K562 (cell line): ENCODE results near the gene ZFP36. TPM values are rescaled to one million over a fixed set of nuclear protein-coding genes. Genes with fewer than 3 reads are reported as not detected.

Source experiments
- C11orf30 ChIP-seq: fragments of 450-650 bp; IDR thresholded peaks from 2 replicates; pipeline ENCODE4 v1.6.1; 2016; ENCODE audit warnings: low read depth, mild to moderate bottlenecking
- CBFA2T3 ChIP-seq: fragments of 450-650 bp; IDR thresholded peaks from 2 replicates; pipeline ENCODE4 v1.6.1; 2017
- FUS ChIP-seq: fragments of 200-400 bp; formaldehyde crosslinking; optimal IDR thresholded peaks from 2 replicates; pipeline ENCODE3; 2017; ENCODE audit warnings: low read depth, low read length
- IRF2 ChIP-seq: sonication (generic); formaldehyde crosslinking; IDR thresholded peaks from 2 replicates; pipeline ENCODE4 v1.8.1; 2022; ENCODE audit warnings: mild to moderate bottlenecking, missing genetic modification reagents
- L3MBTL2 ChIP-seq: fragments of 450-650 bp; IDR thresholded peaks from 2 replicates; pipeline ENCODE4 v1.6.1; 2016; ENCODE audit warnings: mild to moderate bottlenecking, moderate library complexity
- MNT ChIP-seq, 2 experiments: fragments of 450-650 bp; conservative IDR thresholded peaks; 2 replicates each; pipeline ENCODE4 v1.6.1; 2017; ENCODE audit warnings: mild to moderate bottlenecking in 2 of 2, moderate library complexity in 2 of 2
- MTA2 ChIP-seq: fragments of 450-650 bp; IDR thresholded peaks from 2 replicates; pipeline ENCODE4 v1.6.1; 2016; ENCODE audit warnings: low read depth
- MTF1 ChIP-seq: fragments of 250-450 bp; sonication (Bioruptor Pico); IDR thresholded peaks from 2 replicates; pipeline ENCODE4 v1.9.0; 2021; ENCODE audit warnings: moderate library complexity, mild to moderate bottlenecking, inconsistent platforms, borderline replicate concordance
- MXI1 ChIP-seq: IDR thresholded peaks from 2 replicates; pipeline ENCODE4 v1.6.1; 2011; ENCODE audit warnings: low read depth, mild to moderate bottlenecking, improper control_type of control experiment, low read length
- PKNOX1 ChIP-seq: fragments of 450-650 bp; IDR thresholded peaks from 2 replicates; pipeline ENCODE4 v1.6.1; 2016
- PPARD ChIP-seq: fragments of 250-450 bp; sonication (Bioruptor Pico); IDR thresholded peaks from 2 replicates; pipeline ENCODE4 v1.8.0; 2022; ENCODE audit warnings: inconsistent platforms, mild to moderate bottlenecking, moderate library complexity
- PRDM10 ChIP-seq: fragments of 450-650 bp; IDR thresholded peaks from 2 replicates; pipeline ENCODE4 v1.6.1; 2018; ENCODE audit not compliant: partially characterized antibody
- USF2 ChIP-seq: sonication (generic); formaldehyde crosslinking; IDR thresholded peaks from 2 replicates; pipeline ENCODE4 v1.5.0; 2020; ENCODE audit warnings: missing genetic modification reagents
- ZBTB49 ChIP-seq: sonication (generic); formaldehyde crosslinking; IDR thresholded peaks from 2 replicates; pipeline ENCODE4 v1.8.0; 2022; ENCODE audit warnings: missing genetic modification reagents, mild to moderate bottlenecking, borderline replicate concordance
- ZNF217 ChIP-seq: sonication (generic); formaldehyde crosslinking; IDR thresholded peaks from 2 replicates; pipeline ENCODE4 v1.8.0; 2022; ENCODE audit warnings: mild to moderate bottlenecking, missing genetic modification reagents
- ZNF239 ChIP-seq: fragments of 250-450 bp; sonication (Bioruptor Pico); IDR thresholded peaks from 2 replicates; pipeline ENCODE4 v1.4.0; 2020; ENCODE audit warnings: mild to moderate bottlenecking
- ZNF274 ChIP-seq: IDR thresholded peaks from 2 replicates; pipeline ENCODE4 v1.6.1; 2011; ENCODE audit warnings: low read depth, mild to moderate bottlenecking, low read length, moderate library complexity, borderline replicate concordance
- ZZZ3 ChIP-seq: fragments of 450-650 bp; IDR thresholded peaks from 2 replicates; pipeline ENCODE4 v1.6.1; 2016; ENCODE audit warnings: antibody characterized with exemption, mild to moderate bottlenecking, moderate library complexity
- polyA plus RNA-seq, 8 experiments: library from polyadenylated mRNA; depleted of rRNA in 4 of 8; stranded (reverse) in 5 of 8; unstranded in 3 of 8; fragments of >200 nt; fragmentation: Nextera tagmentation in 2 of 8; fragmentation: Illumina TruSeq in 1 of 8; extraction: Ambion mirVana in 2 of 8; extraction: Trizol in 1 of 8; gene quantifications; 2 replicates each; pipeline versions ENCODE4 v1.2.1 to v1.2.3, GENCODE V29; 2011 to 2014; ENCODE audit warnings: inconsistent platforms in 1 of 8, missing spikeins in 1 of 8
- total RNA-seq, 7 experiments: library from RNA; depleted of rRNA in 6 of 7; stranded (reverse); fragments of >200 nt in 6 of 7; fragmentation: Illumina TruSeq in 2 of 7; extraction: Trizol in 2 of 7; gene quantifications; 2 replicates each; pipeline versions ENCODE4 v1.2.1 to v1.2.3, GENCODE V29; 2011 to 2021; ENCODE audit warnings: low replicate concordance in 1 of 7

Gene ZFP36
- total and polyA plus RNA-seq, 9 of the 15 experiments (the other 6 are each of a cell fraction or from before 2014, with no cell fraction given): 1.0 to 20.1 (median 3.5) TPM

- TF ChIP-seq MNT (conservative IDR thresholded peaks at IDR 0.05) (0 out of 4 replicates have a peak, but pooled peaks of 1 of the 2 experiments have one; percentile 9), FUS (no peak), USF2 (CRISPR knock-in tag) (no peak), L3MBTL2 (peak; percentile 67), ZNF217 (CRISPR knock-in tag) (no peak), MXI1 (no peak), CBFA2T3 (no peak), PKNOX1 (0 out of 2 replicates have a peak, but pooled peaks have one; percentile 12), ZZZ3 (no peak), IRF2 (CRISPR knock-in tag) (no peak), PPARD (no peak), PRDM10 (peak; percentile 36), ZNF239 (CRISPR knock-in tag) (no peak), MTA2 (peak; percentile 64), ZNF274 (no peak), C11orf30 (no peak), ZBTB49 (CRISPR knock-in tag) (no peak), MTF1 (CRISPR knock-in tag) (no peak)
Measured at GRCh38 chr19:39410017-39410830, 3.6 kb downstream of the ZFP36 start (continued).
